ENCODE data around the gene COL15A1. TPM values are rescaled to one million over a fixed set of nuclear protein-coding genes. Genes with fewer than 3 reads are reported as not detected.
"Not testable (repeated sequence)": the region's sequence is repeated elsewhere in the genome, so short reads cannot be mapped to it uniquely, and the experiment has no call there.

The COL15A1 gene
- total RNA-seq, 6 experiments from 2014 or later: 0.20 to 0.50 (median 0.32) TPM

DNA sequence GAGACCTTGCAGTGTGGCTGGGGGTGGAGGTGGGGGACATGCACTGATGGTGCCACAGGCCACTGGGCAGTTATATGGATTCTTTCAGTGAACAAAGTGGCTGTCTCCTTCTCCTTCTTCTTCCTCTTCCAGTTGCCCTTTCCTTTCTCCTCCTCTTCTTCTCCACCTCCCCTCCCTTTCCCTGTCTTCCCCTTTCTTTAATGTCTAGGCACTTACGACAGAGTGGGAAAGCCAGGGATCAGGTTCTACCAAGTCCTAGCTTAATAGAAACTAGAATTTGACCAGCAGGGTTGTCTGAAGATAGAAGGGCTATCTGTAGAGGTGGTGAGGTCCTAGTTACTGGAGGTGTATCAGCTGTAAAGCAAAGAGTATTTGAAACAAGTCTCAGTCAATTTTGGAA is 62.8 kb downstream of the COL15A1 start:
- H3K9me3 Mint-ChIP-seq: peaks cover 18% of the 10 kb centered on the region
- H3K4me1 Mint-ChIP-seq (ENCODE audit: low read depth): peaks cover 5% of the 10 kb centered on the region; the same call in 1 of the 2 replicates
- peaks cover 13% of the 10 kb centered on the region for H3K27me3 Mint-ChIP-seq (ENCODE audit: insufficient read depth)
- TF ChIP-seq, protein P1, sequence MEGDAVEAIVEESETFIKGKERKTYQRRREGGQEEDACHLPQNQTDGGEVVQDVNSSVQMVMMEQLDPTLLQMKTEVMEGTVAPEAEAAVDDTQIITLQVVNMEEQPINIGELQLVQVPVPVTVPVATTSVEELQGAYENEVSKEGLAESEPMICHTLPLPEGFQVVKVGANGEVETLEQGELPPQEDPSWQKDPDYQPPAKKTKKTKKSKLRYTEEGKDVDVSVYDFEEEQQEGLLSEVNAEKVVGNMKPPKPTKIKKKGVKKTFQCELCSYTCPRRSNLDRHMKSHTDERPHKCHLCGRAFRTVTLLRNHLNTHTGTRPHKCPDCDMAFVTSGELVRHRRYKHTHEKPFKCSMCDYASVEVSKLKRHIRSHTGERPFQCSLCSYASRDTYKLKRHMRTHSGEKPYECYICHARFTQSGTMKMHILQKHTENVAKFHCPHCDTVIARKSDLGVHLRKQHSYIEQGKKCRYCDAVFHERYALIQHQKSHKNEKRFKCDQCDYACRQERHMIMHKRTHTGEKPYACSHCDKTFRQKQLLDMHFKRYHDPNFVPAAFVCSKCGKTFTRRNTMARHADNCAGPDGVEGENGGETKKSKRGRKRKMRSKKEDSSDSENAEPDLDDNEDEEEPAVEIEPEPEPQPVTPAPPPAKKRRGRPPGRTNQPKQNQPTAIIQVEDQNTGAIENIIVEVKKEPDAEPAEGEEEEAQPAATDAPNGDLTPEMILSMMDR (IDR thresholded peaks at IDR 0.05): no peak
- H3K36me3 Mint-ChIP-seq (ENCODE audit: low read depth): peaks cover 11% of the 10 kb centered on the region
- H3K4me3 Mint-ChIP-seq: no peak overlapping the region
- no peak for DNase-seq
- H3K27ac Mint-ChIP-seq: no peak overlapping the region

- H3K9me3 Mint-ChIP-seq: peaks cover 22% of the 10 kb centered on the region
- H3K27me3 Mint-ChIP-seq (ENCODE audit: insufficient read depth): peaks cover 13% of the 10 kb centered on the region
- no peak overlapping the region for H3K4me3 Mint-ChIP-seq
- DNase-seq: no peak
- H3K27ac Mint-ChIP-seq: no peak overlapping the region
- peaks cover 5% of the 10 kb centered on the region; the same call in 1 of the 2 replicates for H3K4me1 Mint-ChIP-seq (ENCODE audit: low read depth)
- TF ChIP-seq, protein P1 (IDR thresholded peaks at IDR 0.05): no peak
- peaks cover 12% of the 10 kb centered on the region for H3K36me3 Mint-ChIP-seq (ENCODE audit: low read depth)
These were observed 63.3 kb downstream of the COL15A1 start for GRCh38 chr9:99006979-99007378.

DNA sequence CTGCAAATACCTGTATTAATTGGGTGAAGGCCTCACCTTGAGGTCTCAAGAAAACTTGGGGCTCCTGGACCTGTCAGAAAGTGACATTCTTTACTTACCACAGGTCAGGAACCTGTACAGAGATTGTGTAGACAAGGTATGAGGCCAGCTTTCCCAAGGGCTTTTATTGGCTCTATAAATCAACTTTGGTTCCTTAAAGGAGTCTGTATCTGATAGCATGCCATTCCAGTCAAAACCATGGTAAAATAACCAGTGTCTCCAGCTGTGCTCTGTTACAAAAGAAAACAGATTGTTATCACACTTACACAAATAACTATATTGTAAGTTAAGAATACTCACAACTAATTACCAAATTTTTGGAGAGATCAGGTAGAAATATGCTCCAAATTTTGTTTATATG is 64.5 kb downstream of the COL15A1 start:
- Mint-ChIP-seq H3K27ac (no peak overlapping the region), H3K9me3 (peaks cover 27% of the 10 kb centered on the region), H3K36me3 (ENCODE audit: low read depth) (peaks cover 18% of the 10 kb centered on the region), H3K4me1 (ENCODE audit: low read depth) (peaks cover 8% of the 10 kb centered on the region), H3K27me3 (ENCODE audit: insufficient read depth) (peaks cover 13% of the 10 kb centered on the region), H3K4me3 (no peak overlapping the region)
- TF ChIP-seq, protein P1 (IDR thresholded peaks at IDR 0.05): no peak
- no peak for DNase-seq

- not testable (repeated sequence) for DNase-seq; H3K27ac Mint-ChIP-seq; H3K27me3 Mint-ChIP-seq (ENCODE audit: insufficient read depth); H3K4me3 Mint-ChIP-seq
- Mint-ChIP-seq H3K4me1 (ENCODE audit: low read depth) (peaks cover 16% of the 10 kb centered on the region), H3K36me3 (ENCODE audit: low read depth) (peaks cover 13% of the 10 kb centered on the region), H3K9me3 (peaks cover 27% of the 10 kb centered on the region)
These were observed 66.7 kb downstream of the COL15A1 start for GRCh38 chr9:99010393-99010792.

DNA sequence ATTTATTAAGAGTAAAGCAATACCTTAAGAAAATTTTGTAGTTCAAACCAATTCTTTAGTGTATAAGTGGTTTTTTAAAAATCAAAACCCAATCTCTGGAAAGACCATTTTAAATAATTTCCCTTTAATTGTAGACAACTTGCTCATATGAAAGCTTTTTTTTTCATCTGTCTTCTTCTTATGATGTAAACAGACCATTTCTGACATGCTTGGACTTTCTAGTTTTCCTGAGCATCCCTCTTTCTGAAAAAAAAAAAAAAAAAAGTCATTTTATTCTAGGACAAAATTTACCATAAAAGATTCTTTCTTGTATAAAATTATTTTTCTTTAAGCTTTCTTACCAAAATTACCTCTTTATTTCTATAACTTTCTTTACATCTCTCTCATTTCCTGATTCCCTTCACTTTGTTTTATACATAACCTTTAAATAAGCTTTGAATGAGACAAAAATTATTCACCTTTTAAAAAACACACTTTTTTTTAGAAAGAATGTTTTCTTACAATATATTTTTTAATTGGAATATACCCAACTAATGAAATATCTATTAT is 67.5 kb downstream of the COL15A1 start:
- DNase-seq: peak; percentile 31
- Mint-ChIP-seq H3K9me3 (peaks cover 27% of the 10 kb centered on the region), H3K27me3 (ENCODE audit: insufficient read depth) (peaks cover 5% of the 10 kb centered on the region)

DNA sequence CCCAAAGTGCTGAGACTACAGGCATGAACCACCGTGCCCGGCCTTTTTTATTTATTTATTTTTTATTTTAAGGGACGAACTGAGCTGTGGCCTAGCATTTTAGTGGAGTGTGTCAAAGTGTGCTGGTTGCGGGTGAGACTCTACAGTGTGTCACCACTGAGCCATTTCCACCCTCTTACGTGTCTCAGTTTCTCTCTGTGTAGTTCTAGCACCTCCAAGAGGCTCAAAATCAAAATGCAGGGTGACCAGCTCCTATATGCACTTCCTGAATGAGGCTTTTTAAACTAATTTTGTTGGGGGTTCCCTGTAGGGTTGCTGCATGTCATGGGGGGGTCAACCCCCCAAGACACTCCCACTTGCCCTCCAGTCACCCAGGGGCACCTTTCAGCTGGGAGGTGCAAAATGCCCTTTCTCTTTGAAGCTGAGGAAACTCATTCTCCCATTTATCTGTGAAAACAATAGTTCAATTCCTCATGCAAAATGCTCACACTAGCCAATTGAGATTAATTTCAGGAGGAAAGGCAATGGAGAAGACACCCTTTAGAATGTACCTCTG is 69.3 kb downstream of the COL15A1 start:
- DNase-seq: peak; percentile 44
- peaks cover 12% of the 10 kb centered on the region for H3K4me1 Mint-ChIP-seq (ENCODE audit: low read depth)

More for the DNA sequence above, 67.5 kb downstream of the COL15A1 start:
- Mint-ChIP-seq H3K4me1 (ENCODE audit: low read depth) (peaks cover 11% of the 10 kb centered on the region), H3K36me3 (ENCODE audit: low read depth) (peaks cover 13% of the 10 kb centered on the region), H3K27ac (no peak overlapping the region), H3K4me3 (no peak overlapping the region)
- TF ChIP-seq, protein P1 (IDR thresholded peaks at IDR 0.05): no peak

More for the DNA sequence above, 69.3 kb downstream of the COL15A1 start:
- Mint-ChIP-seq H3K9me3 (peaks cover 27% of the 10 kb centered on the region), H3K27me3 (ENCODE audit: insufficient read depth) (peaks cover 4% of the 10 kb centered on the region), H3K36me3 (ENCODE audit: low read depth) (peaks cover 13% of the 10 kb centered on the region), H3K27ac (no peak overlapping the region), H3K4me3 (no peak overlapping the region)
- TF ChIP-seq, protein P1 (IDR thresholded peaks at IDR 0.05): peak; percentile 46
